ENCODE measurements around the gene RRAD.

DNA sequence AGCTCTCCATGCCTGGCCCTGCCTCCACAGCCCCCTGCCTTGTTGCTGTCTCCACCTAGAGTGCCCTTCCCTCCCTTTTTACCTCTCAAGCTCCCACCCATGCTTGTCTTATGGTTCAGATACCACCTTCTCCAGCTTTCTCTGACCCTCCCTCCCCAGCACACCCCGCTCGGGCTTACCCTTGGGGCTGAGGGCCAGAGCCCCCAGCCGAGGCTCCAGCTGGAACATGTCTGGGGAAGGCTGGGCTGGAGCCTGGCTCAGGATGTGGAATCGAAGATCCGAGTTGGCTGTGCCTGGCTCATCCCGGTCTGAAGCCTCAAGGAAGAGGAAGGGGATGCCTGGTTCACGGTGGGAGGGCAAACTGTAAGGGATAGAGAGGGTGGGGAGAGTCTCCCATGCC lies 10.3 kb downstream of the RRAD start:
- TF ChIP-seq, protein P1, sequence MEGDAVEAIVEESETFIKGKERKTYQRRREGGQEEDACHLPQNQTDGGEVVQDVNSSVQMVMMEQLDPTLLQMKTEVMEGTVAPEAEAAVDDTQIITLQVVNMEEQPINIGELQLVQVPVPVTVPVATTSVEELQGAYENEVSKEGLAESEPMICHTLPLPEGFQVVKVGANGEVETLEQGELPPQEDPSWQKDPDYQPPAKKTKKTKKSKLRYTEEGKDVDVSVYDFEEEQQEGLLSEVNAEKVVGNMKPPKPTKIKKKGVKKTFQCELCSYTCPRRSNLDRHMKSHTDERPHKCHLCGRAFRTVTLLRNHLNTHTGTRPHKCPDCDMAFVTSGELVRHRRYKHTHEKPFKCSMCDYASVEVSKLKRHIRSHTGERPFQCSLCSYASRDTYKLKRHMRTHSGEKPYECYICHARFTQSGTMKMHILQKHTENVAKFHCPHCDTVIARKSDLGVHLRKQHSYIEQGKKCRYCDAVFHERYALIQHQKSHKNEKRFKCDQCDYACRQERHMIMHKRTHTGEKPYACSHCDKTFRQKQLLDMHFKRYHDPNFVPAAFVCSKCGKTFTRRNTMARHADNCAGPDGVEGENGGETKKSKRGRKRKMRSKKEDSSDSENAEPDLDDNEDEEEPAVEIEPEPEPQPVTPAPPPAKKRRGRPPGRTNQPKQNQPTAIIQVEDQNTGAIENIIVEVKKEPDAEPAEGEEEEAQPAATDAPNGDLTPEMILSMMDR (conservative IDR thresholded peaks at IDR 0.05; ENCODE audit: low read depth, low read length), result no peak
- TF ChIP-seq POLR2A (IDR thresholded peaks at IDR 0.05; ENCODE audit: low read depth, low read length) (no peak), BHLHE40 (IDR thresholded peaks at IDR 0.05; ENCODE audit: low read depth, low read length) (no peak), MXI1 (IDR thresholded peaks at IDR 0.05; ENCODE audit: borderline replicate concordance, low read depth, low read length) (no peak), RAD21 (IDR thresholded peaks at IDR 0.05; ENCODE audit: low read length) (no peak)

Data from IMR-90 (cell line).